ENCODE results near the gene B9D2.

The B9D2 gene

GRCh38 chr19:41310033-41310831 is 53.7 kb downstream of the B9D2 start, which contains the start of gene CCDC97:
Gene CCDC97 (plus strand): TSS chr19:41310172. CDS start chr19:41310311, 139 bp downstream.
- peak; percentile 79 to 85 (median 85) for DNase-seq (ENCODE audit: low read depth in 2 of 3, low spot score in 1 of 3)

GRCh38 chr19:41309180-41310032 is 54.5 kb downstream of the B9D2 start:
- no peak for DNase-seq (ENCODE audit: low read depth in 2 of 3, low spot score in 1 of 3)

- DNase-seq (ENCODE audit: low read depth in 2 of 3, low spot score in 1 of 3), result peak; percentile 87 to 98 (median 88)
Measured at GRCh38 chr19:41308450-41309179, 55.3 kb downstream of the B9D2 start.

GRCh38 chr19:41307954-41308449 is 55.9 kb downstream of the B9D2 start:
- DNase-seq (ENCODE audit: low read depth in 2 of 3, low spot score in 1 of 3), result no peak

- no peak for DNase-seq (ENCODE audit: low read depth in 2 of 3, low spot score in 1 of 3)
Measured at GRCh38 chr19:41307090-41307875, 56.7 kb downstream of the B9D2 start.

- no peak for DNase-seq (ENCODE audit: low read depth in 2 of 3, low spot score in 1 of 3)
Measured at GRCh38 chr19:41305927-41306793, 57.8 kb downstream of the B9D2 start.

GRCh38 chr19:41304706-41305483 is 59.1 kb downstream of the B9D2 start:
- no peak for DNase-seq (ENCODE audit: low read depth in 2 of 3, low spot score in 1 of 3)
